HEK293 (cell line): ENCODE results near the gene PMF1.

Experiments
- CTCF ChIA-PET: fragments of 350-600 bp; formaldehyde crosslinking; extraction: SDS; loops from one replicate; lab custom pipeline; 2021; ENCODE audit warnings: antibody characterized with exemption; lab: Yijun Ruan, JAX
- POLR2A ChIA-PET: fragments of 300-600 bp; formaldehyde crosslinking; extraction: SDS; loops from one replicate; lab custom pipeline; 2020; ENCODE audit warnings: antibody characterized with exemption, inconsistent platforms; lab: Yijun Ruan, JAX
- H3K27ac ChIP-seq: fragments of 200-500 bp; sonication (Bioruptor generic); 2 replicates; pipeline ENCODE4 v1.5.1; 2014; ENCODE audit warnings: low read depth, low read length, control low read depth, inconsistent platforms; ENCODE audit errors: extremely low read depth
- H3K36me3 ChIP-seq, 2 experiments: fragments of 200-500 bp in 1 of 2; sonication (Bioruptor generic) in 1 of 2; 1 replicate in 1 of 2; 2 replicates in 1 of 2; pipeline ENCODE4 v1.5.1; 2014 to 2017; ENCODE audit warnings: inconsistent platforms in 2 of 2, low read length in 2 of 2; ENCODE audit not compliant: control insufficient read depth in 2 of 2, insufficient read depth in 1 of 2
- H3K4me1 ChIP-seq: fragments of 200-500 bp; sonication (Bioruptor generic); 2 replicates; pipeline ENCODE4 v1.5.1; 2014; ENCODE audit warnings: mild to moderate bottlenecking, low read length, inconsistent platforms; ENCODE audit not compliant: control insufficient read depth, insufficient read depth
- H3K4me3 ChIP-seq: 2 replicates; pipeline ENCODE4 v1.5.1; 2011; ENCODE audit warnings: low read depth, mild to moderate bottlenecking, control low read depth, low read length, moderate library complexity
- H3K9me3 ChIP-seq: fragments of 200-500 bp; sonication (Bioruptor generic); 2 replicates; pipeline ENCODE4 v1.5.1; 2014; ENCODE audit warnings: low read depth, low read length, inconsistent platforms; ENCODE audit not compliant: control insufficient read depth, insufficient read depth
- BCL11B ChIP-seq: fragments of 450-650 bp; formaldehyde crosslinking; IDR thresholded peaks from 2 replicates; pipeline ENCODE4 v1.5.1; 2016; ENCODE audit warnings: low read depth, missing biosample characterization, missing genetic modification characterization
- ELK4 ChIP-seq: IDR thresholded peaks from 2 replicates; pipeline ENCODE4 v1.6.1; 2011; ENCODE audit warnings: mild to moderate bottlenecking, low read depth, low read length, borderline replicate concordance
- KLF17 ChIP-seq: fragments of 450-650 bp; formaldehyde crosslinking; IDR thresholded peaks from 2 replicates; pipeline ENCODE4 v1.5.1; 2016; ENCODE audit warnings: missing biosample characterization, missing genetic modification characterization
- PRDM1 ChIP-seq: fragments of 450-650 bp; formaldehyde crosslinking; IDR thresholded peaks from 2 replicates; pipeline ENCODE4; 2016; ENCODE audit warnings: missing biosample characterization, missing genetic modification characterization
- REPIN1 ChIP-seq: fragments of 450-650 bp; formaldehyde crosslinking; IDR thresholded peaks from 2 replicates; pipeline ENCODE4 v1.5.1; 2017; ENCODE audit warnings: missing biosample characterization, missing genetic modification characterization, low read depth
- SCRT1 ChIP-seq: fragments of 450-650 bp; formaldehyde crosslinking; IDR thresholded peaks from 2 replicates; pipeline ENCODE4 v1.5.1; 2016; ENCODE audit warnings: missing biosample characterization, missing genetic modification characterization, borderline replicate concordance
- SP2 ChIP-seq: fragments of 450-650 bp; formaldehyde crosslinking; IDR thresholded peaks from 2 replicates; pipeline ENCODE4 v1.5.1; 2016; ENCODE audit warnings: missing biosample characterization, missing genetic modification characterization
- ZBTB1 ChIP-seq: fragments of 450-650 bp; formaldehyde crosslinking; IDR thresholded peaks from 2 replicates; pipeline ENCODE4 v1.5.1; 2016; ENCODE audit warnings: missing biosample characterization, missing genetic modification characterization
- ZBTB10 ChIP-seq: fragments of 450-650 bp; formaldehyde crosslinking; IDR thresholded peaks from 2 replicates; pipeline ENCODE4 v1.5.1; 2016; ENCODE audit warnings: missing biosample characterization, missing genetic modification characterization
- ZBTB8A ChIP-seq: fragments of 450-650 bp; formaldehyde crosslinking; IDR thresholded peaks from 2 replicates; pipeline ENCODE4 v1.5.1; 2016; ENCODE audit warnings: missing biosample characterization, missing genetic modification characterization
- ZNF112 ChIP-seq: fragments of 450-650 bp; formaldehyde crosslinking; IDR thresholded peaks from 2 replicates; pipeline ENCODE4 v1.5.0; 2017; ENCODE audit warnings: missing biosample characterization, missing genetic modification characterization
- ZNF138 ChIP-seq: fragments of 450-650 bp; formaldehyde crosslinking; IDR thresholded peaks from 2 replicates; pipeline ENCODE4 v1.5.1; 2016; ENCODE audit warnings: missing biosample characterization, missing genetic modification characterization, borderline replicate concordance
- ZNF157 ChIP-seq: fragments of 450-650 bp; formaldehyde crosslinking; IDR thresholded peaks from 2 replicates; pipeline ENCODE4 v1.5.1; 2016; ENCODE audit warnings: missing biosample characterization, missing genetic modification characterization
- ZNF184 ChIP-seq: fragments of 450-650 bp; IDR thresholded peaks from 2 replicates; pipeline ENCODE4 v1.5.1; 2018; ENCODE audit warnings: missing biosample characterization, mild to moderate bottlenecking, missing genetic modification characterization
- ZNF2 ChIP-seq: fragments of 450-650 bp; formaldehyde crosslinking; IDR thresholded peaks from 2 replicates; pipeline ENCODE4 v1.5.1; 2016; ENCODE audit warnings: missing biosample characterization, missing genetic modification characterization
- ZNF24 ChIP-seq: fragments of 450-650 bp; formaldehyde crosslinking; IDR thresholded peaks from 2 replicates; pipeline ENCODE4 v1.5.1; 2016; ENCODE audit warnings: missing biosample characterization, missing genetic modification characterization
- ZNF302 ChIP-seq: fragments of 450-650 bp; formaldehyde crosslinking; IDR thresholded peaks from 2 replicates; pipeline ENCODE4 v1.5.1; 2016; ENCODE audit warnings: missing biosample characterization, missing genetic modification characterization, low read depth
- ZNF324 ChIP-seq: fragments of 450-650 bp; formaldehyde crosslinking; IDR thresholded peaks from 2 replicates; pipeline ENCODE4 v1.5.1; 2016; ENCODE audit warnings: missing biosample characterization, missing genetic modification characterization
- ZNF366 ChIP-seq: fragments of 450-650 bp; formaldehyde crosslinking; conservative IDR thresholded peaks from 2 replicates; pipeline ENCODE4 v1.5.1; 2016; ENCODE audit warnings: missing biosample characterization, missing genetic modification characterization
- ZNF391 ChIP-seq: fragments of 450-650 bp; formaldehyde crosslinking; IDR thresholded peaks from 2 replicates; pipeline ENCODE4 v1.5.1; 2016; ENCODE audit warnings: low read depth, missing biosample characterization, missing genetic modification characterization, borderline replicate concordance
- ZNF398 ChIP-seq: fragments of 450-650 bp; formaldehyde crosslinking; IDR thresholded peaks from 2 replicates; pipeline ENCODE4 v1.5.1; 2017; ENCODE audit warnings: missing biosample characterization, missing genetic modification characterization
- ZNF404 ChIP-seq: fragments of 450-650 bp; formaldehyde crosslinking; IDR thresholded peaks from 2 replicates; pipeline ENCODE4 v1.5.1; 2017; ENCODE audit warnings: missing biosample characterization, missing genetic modification characterization
- ZNF473 ChIP-seq: fragments of 450-650 bp; formaldehyde crosslinking; IDR thresholded peaks from 2 replicates; pipeline ENCODE4 v1.5.1; 2017; ENCODE audit warnings: missing biosample characterization, missing genetic modification characterization
- ZNF501 ChIP-seq: fragments of 450-650 bp; formaldehyde crosslinking; IDR thresholded peaks from 2 replicates; pipeline ENCODE4 v1.5.1; 2016; ENCODE audit warnings: missing biosample characterization, missing genetic modification characterization
- ZNF513 ChIP-seq: fragments of 450-650 bp; IDR thresholded peaks from 2 replicates; pipeline ENCODE4 v1.5.1; 2018; ENCODE audit warnings: missing biosample characterization, missing genetic modification characterization
- ZNF610 ChIP-seq: fragments of 450-650 bp; formaldehyde crosslinking; IDR thresholded peaks from 2 replicates; pipeline ENCODE4 v1.5.1; 2016; ENCODE audit warnings: missing biosample characterization, missing genetic modification characterization, borderline replicate concordance
- ZNF658 ChIP-seq: fragments of 450-650 bp; formaldehyde crosslinking; IDR thresholded peaks from 2 replicates; pipeline ENCODE4; 2016; ENCODE audit warnings: missing biosample characterization, missing genetic modification characterization
- ZNF747 ChIP-seq: fragments of 450-650 bp; formaldehyde crosslinking; IDR thresholded peaks from 2 replicates; pipeline ENCODE4 v1.5.1; 2016; ENCODE audit warnings: missing biosample characterization, missing genetic modification characterization
- ZNF785 ChIP-seq: fragments of 450-650 bp; formaldehyde crosslinking; IDR thresholded peaks from 2 replicates; pipeline ENCODE4 v1.5.1; 2016; ENCODE audit warnings: missing biosample characterization, missing genetic modification characterization
- ZSCAN16 ChIP-seq: fragments of 450-650 bp; formaldehyde crosslinking; IDR thresholded peaks from 2 replicates; pipeline ENCODE4 v1.5.1; 2016; ENCODE audit warnings: missing biosample characterization, missing genetic modification characterization

The PMF1 gene

GRCh38 chr1:156285437-156285836 lies 72.6 kb downstream of the PMF1 start:
- CTCF ChIA-PET: no interaction called here
- Histone ChIP-seq H3K27ac (no peak overlapping the region), H3K4me1 (peaks cover 4% of the 10 kb centered on the region; the same call in 1 of the 2 replicates), H3K9me3 (no peaks in the 10 kb centered on the region), H3K36me3 (peaks cover 4 to 38% of the 10 kb centered on the region in 2 experiments; a peak in 2 of 3 replicates), H3K4me3 (no peak overlapping the region)
- TF ChIP-seq PRDM1 (tag by site-specific recombination): no peak
- no peak for TF ChIP-seq SP2
- TF ChIP-seq ZNF302: no peak
- TF ChIP-seq ZBTB1 (tag by site-specific recombination): no peak
- TF ChIP-seq ZBTB8A: no peak
- no peak for TF ChIP-seq ZNF112
- TF ChIP-seq BCL11B (tag by site-specific recombination): no peak
- no peak for TF ChIP-seq ZNF391 (tag by site-specific recombination)
- no peak for TF ChIP-seq ZNF658 (tag by site-specific recombination)
- no peak for TF ChIP-seq ZNF157 (tag by site-specific recombination)
- no peak for TF ChIP-seq SCRT1 (tag by site-specific recombination)
- TF ChIP-seq ZNF785: no peak
- TF ChIP-seq KLF17 (tag by site-specific recombination): no peak
- no peak for TF ChIP-seq ZNF610 (tag by site-specific recombination)
- no peak for TF ChIP-seq ZNF473 (tag by site-specific recombination)
- no peak for TF ChIP-seq ZNF747 (tag by site-specific recombination)
- POLR2A ChIA-PET: no interaction called here

GRCh38 chr1:156286061-156286460 lies 73.3 kb downstream of the PMF1 start:
- ChIA-PET CTCF (interaction anchor here (0.5 kb wide), 1 partner anchor 1951 kb away, joined by 3 read pairs; no protein-coding TSS in a partner anchor), POLR2A (no interaction called here)
- H3K27ac ChIP-seq: no peak overlapping the region
- H3K4me3 ChIP-seq: no peak overlapping the region
- peaks cover 4 to 37% of the 10 kb centered on the region in 2 experiments; a peak in 2 of 3 replicates for H3K36me3 ChIP-seq
- peaks cover under 1% of the 10 kb centered on the region for H3K4me1 ChIP-seq
- H3K9me3 ChIP-seq: no peaks in the 10 kb centered on the region
- TF ChIP-seq ZNF513 (tag by site-specific recombination) (no peak), ZNF2 (tag by site-specific recombination) (no peak), ZSCAN16 (tag by site-specific recombination) (no peak), ZNF501 (tag by site-specific recombination) (no peak), ZNF24 (tag by site-specific recombination) (no peak), ZBTB10 (no peak), ZNF366 (tag by site-specific recombination) (no peak), ZNF404 (tag by site-specific recombination) (no peak), ELK4 (no peak), ZNF184 (no peak), REPIN1 (tag by site-specific recombination) (no peak), ZNF398 (tag by site-specific recombination) (no peak), ZNF324 (tag by site-specific recombination) (no peak), ZNF138 (tag by site-specific recombination) (no peak)
